Stimulated activated CD4-positive, alpha-beta T cell treated with anti-CD3 and anti-CD28 coated beads, Interleukin-1b, Interleukin-23, amount 100 ng/mL, for 4 hours (primary cell): Measurements from ENCODE around the gene CEP43.

Experiments
- DNase-seq, 2 donors: peaks; one replicate each; pipeline ENCODE4 v3.0.0-alpha.2; 2020; ENCODE audit warnings: low read depth in 2 of 2

CEP43 gene

GRCh38 chr6:167013067-167013466 is 13.9 kb downstream of the CEP43 start:
- no peak for DNase-seq

- no peak for DNase-seq
Observed at GRCh38 chr6:167013946-167014345, 14.7 kb downstream of the CEP43 start.

- no peak for DNase-seq
Observed at GRCh38 chr6:167015302-167015701, 16.1 kb downstream of the CEP43 start.

- no peak for DNase-seq
Observed at GRCh38 chr6:167020206-167020605, 21.0 kb downstream of the CEP43 start.

GRCh38 chr6:167027308-167027707 is 28.1 kb downstream of the CEP43 start:
- DNase-seq: no peak

- DNase-seq: no peak
Observed at GRCh38 chr6:167027772-167028171, 28.6 kb downstream of the CEP43 start.

GRCh38 chr6:167030222-167031072 is 31.2 kb downstream of the CEP43 start:
- no peak for DNase-seq

GRCh38 chr6:167031082-167031709 is 32.0 kb downstream of the CEP43 start:
- no peak for DNase-seq

- DNase-seq: no peak
Observed at GRCh38 chr6:167034056-167034455, 34.9 kb downstream of the CEP43 start.

GRCh38 chr6:167037762-167038161 is 38.6 kb downstream of the CEP43 start:
- DNase-seq: no peak

- no peak for DNase-seq
Observed at GRCh38 chr6:167044696-167045095, 45.5 kb downstream of the CEP43 start.

- no peak for DNase-seq
Observed at GRCh38 chr6:167045828-167046580, 46.8 kb downstream of the CEP43 start.

GRCh38 chr6:167046861-167047495 is 47.8 kb downstream of the CEP43 start:
- no peak for DNase-seq

GRCh38 chr6:167047554-167047953 is 48.4 kb downstream of the CEP43 start:
- DNase-seq: peak in 1 of 2 donors; percentile 40
